KMS-11 (cell line): ENCODE measurements around the gene ZBTB5.
A peak's percentile ranks its signal among the peaks of the same experiment; 100 is the strongest.
"Not testable (repeated sequence)": the region's sequence is repeated elsewhere in the genome, so short reads cannot be mapped to it uniquely, and the experiment has no call there.

ENCODE experiments used
- H2AFZ ChIP-seq: fragments of 200-600 bp; sonication (generic); 2 replicates; pipeline ENCODE4 v1.6.1; 2016; ENCODE audit warnings: antibody characterized with exemption, mixed run types, low read depth
- H3K27ac ChIP-seq: fragments of 200-600 bp; sonication (generic); 2 replicates; pipeline ENCODE4 v1.6.1; 2016; ENCODE audit warnings: mild to moderate bottlenecking, mixed run types
- H3K27me3 ChIP-seq: fragments of 200-600 bp; sonication (generic); 2 replicates; pipeline ENCODE4 v1.6.1; 2017; ENCODE audit warnings: mild to moderate bottlenecking, low read depth, mixed run types, moderate library complexity; ENCODE audit not compliant: insufficient read depth
- H3K36me3 ChIP-seq: fragments of 200-600 bp; sonication (generic); 2 replicates; pipeline ENCODE4 v1.6.1; 2017; ENCODE audit warnings: mild to moderate bottlenecking, mixed run types; ENCODE audit not compliant: insufficient read depth
- H3K4me1 ChIP-seq: fragments of 200-600 bp; sonication (generic); 2 replicates; pipeline ENCODE4 v1.6.1; 2016; ENCODE audit warnings: mild to moderate bottlenecking, low read depth, mixed run types; ENCODE audit not compliant: poor library complexity, severe bottlenecking
- H3K4me2 ChIP-seq: fragments of 200-600 bp; sonication (generic); 2 replicates; pipeline ENCODE4 v1.7.0; 2016; ENCODE audit warnings: mild to moderate bottlenecking, mixed run types
- H3K4me3 ChIP-seq: fragments of 200-600 bp; sonication (generic); IDR thresholded peaks from 2 replicates; pipeline ENCODE4 v1.6.1; 2017; ENCODE audit warnings: low read depth, low read length, mixed read lengths; ENCODE audit not compliant: insufficient read depth
- H3K79me2 ChIP-seq: fragments of 200-600 bp; sonication (generic); 2 replicates; pipeline ENCODE4 v1.6.1; 2016; ENCODE audit warnings: low read depth, mixed run types; ENCODE audit not compliant: insufficient read depth
- H3K9ac ChIP-seq: fragments of 200-600 bp; sonication (generic); 2 replicates; pipeline ENCODE4 v1.6.1; 2016; ENCODE audit warnings: mild to moderate bottlenecking, mixed run types
- H4K20me1 ChIP-seq: fragments of 200-600 bp; sonication (generic); 2 replicates; pipeline ENCODE4 v1.6.1; 2016; ENCODE audit warnings: mild to moderate bottlenecking, mixed run types; ENCODE audit not compliant: insufficient read depth
- TF ChIP-seq, protein P1 (sequence below): fragments of 200-600 bp; sonication (generic); conservative IDR thresholded peaks from 2 replicates; pipeline ENCODE4 v1.6.1; 2017; ENCODE audit warnings: low read depth, mild to moderate bottlenecking, antibody characterized with exemption, low read length, moderate library complexity, mixed read lengths

ZBTB5 gene

DNA sequence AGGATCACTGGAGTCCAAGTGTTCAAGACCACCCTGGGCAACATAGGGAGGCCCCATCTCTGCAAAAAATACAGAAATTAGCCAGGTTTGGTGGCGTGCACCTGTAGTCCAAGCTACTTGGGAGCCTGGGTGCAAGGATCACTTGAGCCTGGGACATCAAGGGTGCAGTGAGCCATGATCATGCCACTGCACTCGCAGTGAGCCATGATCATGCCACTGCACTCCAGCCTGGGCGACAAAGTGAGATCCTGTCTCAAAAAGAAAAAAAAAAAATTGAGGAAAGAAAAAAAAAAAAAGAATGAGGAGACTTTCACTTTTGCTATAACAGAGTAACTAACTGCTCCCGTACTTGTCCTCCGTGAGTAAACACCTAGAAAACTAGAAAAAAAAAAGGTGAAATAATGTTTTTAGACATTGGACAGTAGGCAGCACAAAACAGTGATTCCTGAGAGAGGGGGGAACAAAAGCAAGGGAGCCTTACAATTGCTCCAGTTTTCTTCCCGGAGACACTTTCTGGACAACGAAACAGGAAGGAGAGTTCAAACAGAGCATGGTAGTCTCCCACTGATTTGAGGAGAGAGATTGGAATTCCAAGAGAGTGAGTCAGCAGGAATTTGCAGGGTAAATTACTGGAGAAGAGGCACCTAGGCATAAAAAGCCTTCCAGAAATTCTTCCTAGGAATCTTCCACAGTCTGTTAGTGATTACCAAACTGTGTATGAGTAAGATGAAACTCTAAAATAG is 6.9 kb upstream of the ZBTB5 start:
- Histone ChIP-seq H3K27ac (no peak overlapping the region), H3K36me3 (no peaks in the 10 kb centered on the region), H2AFZ (no peak overlapping the region), H4K20me1 (no peaks in the 10 kb centered on the region), H3K79me2 (no peaks in the 10 kb centered on the region), H3K4me3 (no peak overlapping the region), H3K4me1 (peaks cover 1% of the 10 kb centered on the region), H3K9ac (no peak overlapping the region), H3K27me3 (no peaks in the 10 kb centered on the region), H3K4me2 (no peak overlapping the region)
- TF ChIP-seq, protein P1, sequence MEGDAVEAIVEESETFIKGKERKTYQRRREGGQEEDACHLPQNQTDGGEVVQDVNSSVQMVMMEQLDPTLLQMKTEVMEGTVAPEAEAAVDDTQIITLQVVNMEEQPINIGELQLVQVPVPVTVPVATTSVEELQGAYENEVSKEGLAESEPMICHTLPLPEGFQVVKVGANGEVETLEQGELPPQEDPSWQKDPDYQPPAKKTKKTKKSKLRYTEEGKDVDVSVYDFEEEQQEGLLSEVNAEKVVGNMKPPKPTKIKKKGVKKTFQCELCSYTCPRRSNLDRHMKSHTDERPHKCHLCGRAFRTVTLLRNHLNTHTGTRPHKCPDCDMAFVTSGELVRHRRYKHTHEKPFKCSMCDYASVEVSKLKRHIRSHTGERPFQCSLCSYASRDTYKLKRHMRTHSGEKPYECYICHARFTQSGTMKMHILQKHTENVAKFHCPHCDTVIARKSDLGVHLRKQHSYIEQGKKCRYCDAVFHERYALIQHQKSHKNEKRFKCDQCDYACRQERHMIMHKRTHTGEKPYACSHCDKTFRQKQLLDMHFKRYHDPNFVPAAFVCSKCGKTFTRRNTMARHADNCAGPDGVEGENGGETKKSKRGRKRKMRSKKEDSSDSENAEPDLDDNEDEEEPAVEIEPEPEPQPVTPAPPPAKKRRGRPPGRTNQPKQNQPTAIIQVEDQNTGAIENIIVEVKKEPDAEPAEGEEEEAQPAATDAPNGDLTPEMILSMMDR, result no peak

DNA sequence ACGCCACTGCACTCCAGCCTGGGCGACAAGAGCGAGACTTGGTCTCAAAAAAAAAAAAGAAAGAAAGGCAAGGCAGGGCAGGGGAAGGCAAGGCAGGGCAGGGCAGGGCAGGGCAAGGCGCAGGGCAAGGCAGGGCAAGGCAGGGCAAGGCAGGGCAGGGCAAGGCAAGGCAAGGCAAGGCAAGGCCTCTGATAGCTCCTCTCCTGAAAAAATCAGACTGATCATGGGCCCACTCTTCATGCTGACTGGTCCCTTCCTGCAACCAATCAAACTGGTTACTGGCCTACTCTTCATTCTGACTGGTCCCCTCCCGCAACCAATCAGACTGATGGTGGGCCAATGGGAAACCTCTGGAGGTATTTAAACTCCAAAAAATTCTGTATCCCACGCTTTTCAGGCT is 3.4 kb upstream of the ZBTB5 start:
- H3K4me3 ChIP-seq, result no peak overlapping the region
- no peaks in the 10 kb centered on the region for H4K20me1 ChIP-seq
- no peak overlapping the region for H3K27ac ChIP-seq
- H2AFZ ChIP-seq, result no peak overlapping the region
- H3K4me2 ChIP-seq, result no peak overlapping the region
- no peaks in the 10 kb centered on the region for H3K27me3 ChIP-seq
- peaks cover 8% of the 10 kb centered on the region for H3K4me1 ChIP-seq
- no peaks in the 10 kb centered on the region for H3K36me3 ChIP-seq
- no peak overlapping the region for H3K9ac ChIP-seq
- TF ChIP-seq, protein P1, result no peak
- peaks cover 8% of the 10 kb centered on the region; the same call in 1 of the 2 replicates for H3K79me2 ChIP-seq

DNA sequence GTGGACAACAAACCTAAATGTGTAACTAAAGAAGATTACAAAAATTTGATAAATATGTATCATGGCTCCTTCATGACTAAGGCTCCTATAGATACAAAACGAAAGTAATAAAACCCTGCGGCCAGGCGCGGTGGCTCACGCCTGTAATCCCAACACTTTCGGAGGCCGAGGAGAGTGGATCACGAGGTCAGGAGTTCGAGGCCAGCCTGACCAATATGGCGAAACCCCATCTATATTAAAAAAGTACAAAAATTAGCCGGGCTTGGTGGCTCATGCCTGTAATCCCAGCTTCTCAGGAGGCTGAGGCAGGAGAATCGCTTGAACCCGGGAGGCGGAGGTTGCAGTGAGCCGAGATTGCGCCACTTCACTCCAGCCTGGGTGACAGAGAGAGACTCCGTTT is 2.3 kb upstream of the ZBTB5 start:
- H3K79me2 ChIP-seq, result peaks cover 19% of the 10 kb centered on the region; the same call in 1 of the 2 replicates
- not testable (repeated sequence) for H3K4me2 ChIP-seq, H2AFZ ChIP-seq

DNA sequence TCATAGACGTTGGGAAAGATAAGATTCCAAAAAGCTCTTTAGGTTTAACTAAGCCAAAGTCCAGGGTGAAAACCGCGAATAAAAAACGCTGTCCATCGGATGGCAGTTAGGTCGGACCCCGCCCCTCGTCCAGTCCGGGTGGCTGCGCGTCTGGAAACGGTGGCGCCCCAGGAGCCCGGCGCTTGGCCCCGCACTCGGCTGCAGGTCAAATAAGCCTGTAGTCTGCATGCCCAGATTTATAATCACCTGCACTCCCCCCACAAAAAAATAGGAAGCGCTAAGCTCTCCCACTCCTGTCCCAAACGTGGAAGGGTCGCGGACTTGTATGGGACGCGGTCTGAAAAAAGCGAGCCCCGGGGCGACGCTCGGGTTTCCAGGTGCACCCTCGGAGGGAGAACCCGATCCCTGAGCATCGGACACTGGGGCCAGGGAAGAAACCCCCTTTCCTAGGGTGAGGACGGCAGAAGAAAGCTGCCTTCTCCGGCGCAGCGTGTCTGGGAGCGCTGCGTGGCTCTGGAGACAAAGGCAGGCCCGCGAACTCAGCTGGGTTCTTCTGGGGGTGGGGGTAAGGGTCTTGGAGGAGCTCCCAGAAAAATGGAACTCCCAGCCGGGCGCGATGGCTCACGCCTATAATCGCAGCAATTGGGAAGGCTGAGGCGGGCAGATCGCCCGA is 923 bp upstream of the ZBTB5 start:
- Histone ChIP-seq H3K79me2 (peaks cover 31% of the 10 kb centered on the region; the same call in 1 of the 2 replicates), H4K20me1 (no peaks in the 10 kb centered on the region), H3K36me3 (no peaks in the 10 kb centered on the region), H3K27ac (peak overlapping the region; percentile 93), H2AFZ (peak overlapping the region; percentile 98), H3K4me2 (peak overlapping the region; percentile 68), H3K4me3 (peak overlapping the region; percentile 37), H3K4me1 (peaks cover 15% of the 10 kb centered on the region), H3K9ac (peak overlapping the region; percentile 89), H3K27me3 (no peaks in the 10 kb centered on the region)
- TF ChIP-seq, protein P1, result no peak

More for the DNA sequence above, 2.3 kb upstream of the ZBTB5 start:
- H3K4me1 ChIP-seq, result peaks cover 15% of the 10 kb centered on the region
- H4K20me1 ChIP-seq, H3K27me3 ChIP-seq, H3K27ac ChIP-seq, H3K4me3 ChIP-seq, H3K36me3 ChIP-seq, H3K9ac ChIP-seq: not testable (repeated sequence)
